Body of pancreas (tissue), 4 donors: ENCODE data around the gene S100A12. TPM values are rescaled to one million over a fixed set of nuclear protein-coding genes. Genes with fewer than 3 reads are reported as not detected.
"Not testable (repeated sequence)": the region's sequence is repeated elsewhere in the genome, so short reads cannot be mapped to it uniquely, and the experiment has no call there.

Source experiments
- ATAC-seq: fragments of 150-250 bp; one replicate; pipeline ENCODE4 v1.9.1; 2016
- DNase-seq, 4 donors: peaks; one replicate each; pipeline ENCODE4 v3.0.0-alpha.2; 2019
- H3K27ac ChIP-seq, 4 donors: fragments of 200-600 bp; sonication (generic); 1 replicate in 3 of 4; 2 replicates in 1 of 4; pipeline versions ENCODE4 v1.5.1 to v1.6.1; 2016 to 2019; ENCODE audit warnings: mild to moderate bottlenecking in 1 of 4, mixed read lengths in 1 of 4, moderate library complexity in 1 of 4
- H3K27me3 ChIP-seq, 2 donors: fragments of 200-600 bp; sonication (generic); one replicate each; pipeline ENCODE4 v1.6.0; 2016; ENCODE audit warnings: mild to moderate bottlenecking in 1 of 2
- H3K36me3 ChIP-seq, 2 donors: fragments of 200-600 bp; sonication (generic); replicated peaks in 1 of 2; 2 replicates each; pipeline ENCODE4 v1.5.1; 2016; ENCODE audit warnings: low read depth in 2 of 2; ENCODE audit not compliant: insufficient read depth in 1 of 2
- H3K4me1 ChIP-seq: fragments of 200-600 bp; sonication (generic); one replicate; pipeline ENCODE4 v1.6.0; 2016
- H3K4me3 ChIP-seq, 2 donors: fragments of 200-600 bp; sonication (generic); 1 replicate in 1 of 2; 2 replicates in 1 of 2; pipeline ENCODE4 v1.5.1; 2016 to 2019
- H3K9me3 ChIP-seq, 3 donors: fragments of 200-600 bp; sonication (generic); 1 replicate in 2 of 3; 2 replicates in 1 of 3; pipeline ENCODE4 v1.5.1; 2016
- POLR2A ChIP-seq, 3 donors: fragments of 450-650 bp; IDR thresholded peaks; one replicate each; pipeline ENCODE4 v1.6.1; 2016; ENCODE audit warnings: antibody characterized with exemption in 3 of 3, mild to moderate bottlenecking in 2 of 3
- WGBS, 2 donors: methylation state at CpG; one replicate each; pipeline ENCODE4 v1.1.5; 2017; 5-methylcytosine and 5-hydroxymethylcytosine counted together
- intact Hi-C: fragments of 100-400 bp; cut with DNase I; formaldehyde crosslinking; loops from one replicate; pipeline ENCODE4 v1.15.1; 2023
- total RNA-seq, 2 donors: library from RNA; depleted of rRNA; stranded (reverse); fragments of >200 nt; gene quantifications; one replicate each; pipeline ENCODE4 v1.1.0, GENCODE V29; 2016
- TF ChIP-seq, protein P1 (sequence below), 7 experiments: fragments of 450-650 bp in 4 of 7; fragments of 200-600 bp in 3 of 7; sonication (generic) in 3 of 7; IDR thresholded peaks; one replicate each; pipeline ENCODE4 v1.5.1; 2016 to 2019; ENCODE audit warnings: antibody characterized with exemption in 7 of 7

S100A12 gene
- not detected for total RNA-seq

DNA sequence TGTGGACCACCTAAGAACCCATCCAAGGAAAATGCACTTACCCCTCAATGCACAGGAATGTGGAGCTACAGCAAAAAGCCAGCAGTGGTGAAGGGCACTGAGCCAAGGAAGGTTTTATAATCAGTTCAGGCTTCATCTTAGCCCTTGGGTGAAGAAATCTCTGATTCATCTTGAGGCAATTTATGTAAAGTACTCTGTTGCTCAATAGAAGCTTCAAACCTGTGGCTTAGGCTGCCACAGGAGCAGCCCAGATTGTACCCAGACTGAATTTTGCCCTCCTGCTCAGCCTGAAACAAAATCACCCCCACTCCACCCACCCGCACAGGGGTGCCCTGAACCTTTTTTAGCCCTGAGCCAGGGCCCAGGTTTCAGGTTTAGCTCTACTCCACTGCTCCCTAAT lies at the start of gene S100A12:
S100A12 (minus strand) TSS at position 111 of the 400 bp plus-strand sequence. CDS start 1,029 bp downstream, outside the sequence.
- DNase-seq (peak in 1 of 4 donors; percentile 21), ATAC-seq (no peak)
- no peaks in the 10 kb centered on the region for H3K36me3 ChIP-seq
- no peak within 1 kb of the TSS for H3K27ac ChIP-seq
- 81 to 83% methylated on average over 1 of the region's 1 CpG for WGBS, 2 donors
- TF ChIP-seq, protein P1, sequence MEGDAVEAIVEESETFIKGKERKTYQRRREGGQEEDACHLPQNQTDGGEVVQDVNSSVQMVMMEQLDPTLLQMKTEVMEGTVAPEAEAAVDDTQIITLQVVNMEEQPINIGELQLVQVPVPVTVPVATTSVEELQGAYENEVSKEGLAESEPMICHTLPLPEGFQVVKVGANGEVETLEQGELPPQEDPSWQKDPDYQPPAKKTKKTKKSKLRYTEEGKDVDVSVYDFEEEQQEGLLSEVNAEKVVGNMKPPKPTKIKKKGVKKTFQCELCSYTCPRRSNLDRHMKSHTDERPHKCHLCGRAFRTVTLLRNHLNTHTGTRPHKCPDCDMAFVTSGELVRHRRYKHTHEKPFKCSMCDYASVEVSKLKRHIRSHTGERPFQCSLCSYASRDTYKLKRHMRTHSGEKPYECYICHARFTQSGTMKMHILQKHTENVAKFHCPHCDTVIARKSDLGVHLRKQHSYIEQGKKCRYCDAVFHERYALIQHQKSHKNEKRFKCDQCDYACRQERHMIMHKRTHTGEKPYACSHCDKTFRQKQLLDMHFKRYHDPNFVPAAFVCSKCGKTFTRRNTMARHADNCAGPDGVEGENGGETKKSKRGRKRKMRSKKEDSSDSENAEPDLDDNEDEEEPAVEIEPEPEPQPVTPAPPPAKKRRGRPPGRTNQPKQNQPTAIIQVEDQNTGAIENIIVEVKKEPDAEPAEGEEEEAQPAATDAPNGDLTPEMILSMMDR (IDR thresholded peaks at IDR 0.05): no peak
- no peak for TF ChIP-seq POLR2A (IDR thresholded peaks at IDR 0.05)
- H3K4me3 ChIP-seq: no peak within 1 kb of the TSS
- H3K4me1 ChIP-seq: no peaks in the 10 kb centered on the region
- H3K9me3 ChIP-seq: peaks cover 0 to under 1% (median 0%) of the 10 kb centered on the region in 3 donors
- no peaks in the 10 kb centered on the region for H3K27me3 ChIP-seq
- intact Hi-C loops: no loop called here

DNA sequence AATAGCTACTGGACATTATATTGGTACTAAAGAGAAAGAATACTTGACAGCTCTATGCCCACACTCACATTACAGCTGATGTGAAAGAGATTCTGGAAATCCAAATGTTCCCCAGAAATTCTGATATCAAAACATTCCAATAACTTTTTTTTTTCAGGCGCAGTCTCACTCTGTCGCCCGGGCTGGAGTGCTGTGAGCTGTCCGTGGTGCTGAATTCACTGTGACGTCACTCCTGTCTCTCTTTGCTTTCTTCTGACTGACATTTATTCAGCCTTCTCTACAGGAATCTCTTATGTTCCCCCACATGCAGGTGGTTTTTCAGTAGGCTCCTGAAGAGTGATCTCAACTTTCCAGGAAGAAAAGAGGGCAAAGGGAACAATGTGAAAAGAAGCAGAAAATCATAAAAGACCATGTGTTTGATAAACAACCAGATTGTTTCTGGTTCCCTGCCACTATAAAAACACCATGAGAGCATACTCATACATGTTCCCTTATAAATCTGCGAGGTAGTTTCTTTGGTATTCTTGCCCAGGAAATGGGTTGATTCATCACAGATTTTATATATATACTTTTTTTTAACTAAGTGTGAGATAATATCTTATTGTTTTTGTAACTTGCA lies 47.1 kb upstream of the S100A12 start:
- no peaks in the 10 kb centered on the region for H3K9me3 ChIP-seq
- intact Hi-C loops: no loop called here
- ATAC-seq (peak; percentile 63), DNase-seq (peak; percentile 70 to 82 (median 78))
- no peak overlapping the region for H3K27ac ChIP-seq
- H3K4me1 ChIP-seq: no peaks in the 10 kb centered on the region
- TF ChIP-seq POLR2A (IDR thresholded peaks at IDR 0.05): no peak
- TF ChIP-seq, protein P1 (IDR thresholded peaks at IDR 0.05): no peak
- WGBS, 2 donors: 4 to 5% methylated on average over 6 of the region's 6 CpGs
- H3K4me3 ChIP-seq: no peak overlapping the region
- no peaks in the 10 kb centered on the region for H3K36me3 ChIP-seq
- peaks cover 0 to 3% of the 10 kb centered on the region in 2 donors for H3K27me3 ChIP-seq

DNA sequence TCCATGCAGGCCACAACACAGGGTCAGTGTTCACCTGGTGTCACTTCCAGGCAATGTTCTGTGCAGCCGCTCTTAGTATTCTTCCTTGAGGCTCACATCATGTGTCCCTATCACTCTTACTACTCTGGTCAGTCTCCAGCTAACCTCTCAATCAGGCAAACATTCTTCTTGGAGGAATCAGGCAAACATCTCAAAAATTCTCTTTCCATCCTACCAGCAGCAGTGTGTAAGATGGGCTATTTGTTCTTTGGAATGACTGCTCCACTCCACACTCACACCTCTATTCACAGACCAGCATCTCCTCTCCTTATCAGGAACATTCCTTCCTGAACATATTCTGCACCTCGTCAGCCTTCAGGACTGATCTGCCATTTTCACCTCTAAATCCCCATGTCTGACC lies 44.9 kb upstream of the S100A12 start:
- TF ChIP-seq, protein P1 (IDR thresholded peaks at IDR 0.05): no peak
- TF ChIP-seq POLR2A (IDR thresholded peaks at IDR 0.05): no peak
- no peaks in the 10 kb centered on the region for H3K4me1 ChIP-seq
- WGBS, 2 donors: 50 to 56% methylated on average over 2 of the region's 2 CpGs

DNA sequence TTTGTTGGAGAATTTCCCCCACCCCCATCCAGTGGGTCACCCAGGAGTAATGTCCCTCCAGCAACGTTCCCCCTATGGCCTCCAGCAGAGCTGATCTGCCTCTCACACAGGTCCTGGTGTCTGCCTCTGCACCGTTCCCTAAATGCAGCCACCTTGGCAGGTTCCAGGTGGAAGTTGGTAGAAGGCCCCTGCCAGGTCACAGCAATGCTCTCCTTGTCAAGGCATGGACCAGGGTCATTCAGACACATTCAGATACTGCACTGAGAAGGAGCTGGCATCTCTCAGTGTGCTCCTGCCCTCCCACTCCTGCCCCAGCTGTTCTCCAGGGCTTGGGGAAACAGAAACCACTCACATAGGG lies 44.0 kb upstream of the S100A12 start:
- 20 to 39% methylated on average over 2 of the region's 2 CpGs for WGBS, 2 donors
- H3K27ac ChIP-seq, H3K36me3 ChIP-seq, DNase-seq, H3K4me1 ChIP-seq, ATAC-seq, H3K9me3 ChIP-seq, intact Hi-C loops, H3K4me3 ChIP-seq, H3K27me3 ChIP-seq: not testable (repeated sequence)

More for the DNA sequence above, 44.9 kb upstream of the S100A12 start:
- peaks cover 0 to 3% of the 10 kb centered on the region in 2 donors for H3K27me3 ChIP-seq
- ATAC-seq (no peak), DNase-seq (no peak)
- no peak overlapping the region for H3K4me3 ChIP-seq
- H3K36me3 ChIP-seq: no peaks in the 10 kb centered on the region
- H3K27ac ChIP-seq: no peak overlapping the region
- H3K9me3 ChIP-seq: no peaks in the 10 kb centered on the region
- intact Hi-C loops: no loop called here

DNA sequence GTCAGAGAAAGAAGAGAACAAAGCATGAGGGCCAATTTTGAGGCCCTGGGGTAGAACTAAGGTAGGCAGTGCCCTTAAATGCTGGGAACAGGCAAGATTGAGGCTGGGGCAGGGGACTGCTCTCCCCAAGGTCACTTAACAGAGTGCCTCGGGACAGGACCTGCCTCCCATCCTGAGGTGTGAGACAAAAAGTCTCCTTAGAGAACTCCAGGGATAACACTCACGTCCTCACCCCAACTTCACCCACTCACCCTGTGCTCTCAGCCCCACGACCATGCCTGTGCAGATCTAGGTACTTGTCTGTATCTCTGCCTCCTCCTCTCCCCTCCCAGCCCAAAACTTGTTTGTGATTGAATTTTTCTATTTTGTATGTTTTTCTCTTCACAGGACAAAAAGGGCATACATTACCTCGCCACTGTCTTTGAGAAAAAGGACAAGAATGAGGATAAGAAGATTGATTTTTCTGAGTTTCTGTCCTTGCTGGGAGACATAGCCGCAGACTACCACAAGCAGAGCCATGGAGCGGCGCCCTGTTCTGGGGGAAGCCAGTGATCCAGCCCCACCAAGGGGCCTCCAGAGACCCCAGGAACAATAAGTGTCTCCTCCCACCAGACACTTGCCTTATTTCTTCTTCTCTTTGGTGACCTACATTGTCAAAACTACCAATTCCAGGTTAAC lies 43.5 kb upstream of the S100A12 start:
- H3K27ac ChIP-seq, DNase-seq, H3K4me3 ChIP-seq, intact Hi-C loops, ATAC-seq, H3K9me3 ChIP-seq, H3K4me1 ChIP-seq, H3K27me3 ChIP-seq, H3K36me3 ChIP-seq: not testable (repeated sequence)
- 49 to 55% methylated on average over 7 of the region's 7 CpGs for WGBS, 2 donors
